ENCODE measurements around the gene CMPK2.

DNA sequence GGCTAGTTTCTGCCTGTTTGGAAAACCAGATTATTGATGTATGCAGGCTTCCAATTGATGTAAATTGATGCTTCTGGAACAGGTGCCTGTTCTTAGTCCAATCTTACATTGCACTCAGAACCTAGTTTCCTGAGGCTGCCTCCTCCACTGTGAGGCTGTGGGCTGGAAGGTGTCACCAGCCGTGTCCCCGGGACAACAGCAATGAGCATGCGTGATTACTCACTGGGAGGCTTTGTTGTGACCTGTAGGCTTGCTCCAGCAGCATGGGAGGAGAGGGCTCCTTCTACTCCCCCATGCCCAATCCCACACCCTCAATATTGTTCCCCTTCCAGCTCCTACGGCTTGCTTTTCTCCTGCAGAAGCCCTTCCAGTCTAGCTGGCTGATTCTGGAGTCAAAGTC is 23.0 kb upstream of the CMPK2 start:
- TF ChIP-seq, protein P1, sequence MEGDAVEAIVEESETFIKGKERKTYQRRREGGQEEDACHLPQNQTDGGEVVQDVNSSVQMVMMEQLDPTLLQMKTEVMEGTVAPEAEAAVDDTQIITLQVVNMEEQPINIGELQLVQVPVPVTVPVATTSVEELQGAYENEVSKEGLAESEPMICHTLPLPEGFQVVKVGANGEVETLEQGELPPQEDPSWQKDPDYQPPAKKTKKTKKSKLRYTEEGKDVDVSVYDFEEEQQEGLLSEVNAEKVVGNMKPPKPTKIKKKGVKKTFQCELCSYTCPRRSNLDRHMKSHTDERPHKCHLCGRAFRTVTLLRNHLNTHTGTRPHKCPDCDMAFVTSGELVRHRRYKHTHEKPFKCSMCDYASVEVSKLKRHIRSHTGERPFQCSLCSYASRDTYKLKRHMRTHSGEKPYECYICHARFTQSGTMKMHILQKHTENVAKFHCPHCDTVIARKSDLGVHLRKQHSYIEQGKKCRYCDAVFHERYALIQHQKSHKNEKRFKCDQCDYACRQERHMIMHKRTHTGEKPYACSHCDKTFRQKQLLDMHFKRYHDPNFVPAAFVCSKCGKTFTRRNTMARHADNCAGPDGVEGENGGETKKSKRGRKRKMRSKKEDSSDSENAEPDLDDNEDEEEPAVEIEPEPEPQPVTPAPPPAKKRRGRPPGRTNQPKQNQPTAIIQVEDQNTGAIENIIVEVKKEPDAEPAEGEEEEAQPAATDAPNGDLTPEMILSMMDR (IDR thresholded peaks at IDR 0.05; ENCODE audit: low read depth, low read length) = no peak
- TF ChIP-seq POLR2A (IDR thresholded peaks at IDR 0.05; ENCODE audit: extremely low read depth, insufficient read length) (no peak), MYC (IDR thresholded peaks at IDR 0.05; ENCODE audit: low read depth, low read length) (no peak)
- TF ChIP-seq, protein P2, sequence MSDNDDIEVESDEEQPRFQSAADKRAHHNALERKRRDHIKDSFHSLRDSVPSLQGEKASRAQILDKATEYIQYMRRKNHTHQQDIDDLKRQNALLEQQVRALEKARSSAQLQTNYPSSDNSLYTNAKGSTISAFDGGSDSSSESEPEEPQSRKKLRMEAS (IDR thresholded peaks at IDR 0.05; ENCODE audit: low read depth, low read length) = no peak

All from NB4 (cell line).